ENCODE measurements around the gene EIPR1.

GRCh38 chr2:3222636-3223035 lies 155.0 kb downstream of the EIPR1 start:
- TF ChIP-seq POLR2AphosphoS5 (IDR thresholded peaks at IDR 0.05; ENCODE audit: insufficient read depth, low read depth, low read length) (no peak), POLR2A (IDR thresholded peaks at IDR 0.05; ENCODE audit: low read depth, low read length) (no peak), MYC (IDR thresholded peaks at IDR 0.05; ENCODE audit: low read depth, low read length) (no peak)
